ENCODE results near the gene TP53AIP1.
"Not testable (repeated sequence)": the region's sequence is repeated elsewhere in the genome, so short reads cannot be mapped to it uniquely, and the experiment has no call there.

Gene TP53AIP1

GRCh38 chr11:128926437-128927107 lies 16.1 kb downstream of the TP53AIP1 start:
- no peaks in the 10 kb centered on the region for H4K20me1 ChIP-seq
- no peak overlapping the region for H3K4me3 ChIP-seq
- H3K9ac ChIP-seq, result no peak overlapping the region
- H3K4me2 ChIP-seq, result no peak overlapping the region
- peaks cover 26 to 36% (median 32%) of the 10 kb centered on the region in 10 experiments for H3K4me1 ChIP-seq
- H3K36me3 ChIP-seq, result no peaks in the 10 kb centered on the region
- H3K27me3 ChIP-seq, result no peaks in the 10 kb centered on the region
- no peaks in the 10 kb centered on the region for H3K9me3 ChIP-seq (replicated peaks in 1 of 11)
- no peak for TF ChIP-seq Cebpa-rat (IDR thresholded peaks at IDR 0.05)
- no peak overlapping the region for H3K27ac ChIP-seq

- H3K4me2 ChIP-seq, result no peak overlapping the region
- no peak overlapping the region for H3K9ac ChIP-seq
- no peaks in the 10 kb centered on the region for H3K9me3 ChIP-seq (replicated peaks in 1 of 11)
- no peaks in the 10 kb centered on the region for H3K27me3 ChIP-seq
- peaks cover 26 to 39% (median 30%) of the 10 kb centered on the region in 10 experiments for H3K4me1 ChIP-seq
- H3K36me3 ChIP-seq, result no peaks in the 10 kb centered on the region
- TF ChIP-seq Cebpa-rat (IDR thresholded peaks at IDR 0.05), result no peak
- no peak overlapping the region for H3K27ac ChIP-seq
- no peak overlapping the region for H3K4me3 ChIP-seq
- H4K20me1 ChIP-seq, result no peaks in the 10 kb centered on the region
Observed at GRCh38 chr11:128926000-128926399, 16.7 kb downstream of the TP53AIP1 start.

- Histone ChIP-seq H4K20me1 (no peaks in the 10 kb centered on the region), H3K9me3 (replicated peaks in 1 of 11) (no peaks in the 10 kb centered on the region), H3K27me3 (no peaks in the 10 kb centered on the region), H3K4me3 (no peak overlapping the region), H3K27ac (no peak overlapping the region), H3K4me2 (no peak overlapping the region), H3K9ac (no peak overlapping the region), H3K4me1 (peaks cover 26 to 40% (median 29%) of the 10 kb centered on the region in 10 experiments), H3K36me3 (no peaks in the 10 kb centered on the region)
- no peak for TF ChIP-seq Cebpa-rat (IDR thresholded peaks at IDR 0.05)
Observed at GRCh38 chr11:128925250-128925600, 17.4 kb downstream of the TP53AIP1 start.

- no peak overlapping the region for H3K4me3 ChIP-seq
- H4K20me1 ChIP-seq, result no peaks in the 10 kb centered on the region
- no peak overlapping the region for H3K4me2 ChIP-seq
- H3K9ac ChIP-seq, result no peak overlapping the region
- H3K27me3 ChIP-seq, result no peaks in the 10 kb centered on the region
- no peak for TF ChIP-seq Cebpa-rat (IDR thresholded peaks at IDR 0.05)
- peaks cover 23 to 44% (median 27%) of the 10 kb centered on the region in 10 experiments for H3K4me1 ChIP-seq
- H3K27ac ChIP-seq, result no peak overlapping the region
- no peaks in the 10 kb centered on the region for H3K36me3 ChIP-seq
- no peaks in the 10 kb centered on the region for H3K9me3 ChIP-seq (replicated peaks in 1 of 11)
Observed at GRCh38 chr11:128924510-128925249, 18.0 kb downstream of the TP53AIP1 start.

- H3K4me3 ChIP-seq, result no peak overlapping the region
- no peak overlapping the region for H3K9ac ChIP-seq
- peaks cover 23 to 44% (median 27%) of the 10 kb centered on the region in 10 experiments for H3K4me1 ChIP-seq
- no peaks in the 10 kb centered on the region for H3K27me3 ChIP-seq
- H3K9me3 ChIP-seq (replicated peaks in 1 of 11), result no peaks in the 10 kb centered on the region
- H3K27ac ChIP-seq, result no peak overlapping the region
- no peak for TF ChIP-seq Cebpa-rat (IDR thresholded peaks at IDR 0.05)
- no peaks in the 10 kb centered on the region for H4K20me1 ChIP-seq
- no peak overlapping the region; a peak in 1 of 22 replicates for H3K4me2 ChIP-seq
- no peaks in the 10 kb centered on the region for H3K36me3 ChIP-seq
Observed at GRCh38 chr11:128924104-128924503, 18.6 kb downstream of the TP53AIP1 start.

GRCh38 chr11:128921793-128922192 lies 20.9 kb downstream of the TP53AIP1 start:
- no peak for TF ChIP-seq Cebpa-rat (IDR thresholded peaks at IDR 0.05)
- H3K4me2 ChIP-seq, result peak overlapping the region in 2 of 11 experiments; percentile 43 to 56; a peak in 4 of 22 replicates
- H3K4me3 ChIP-seq, result no peak overlapping the region
- no peak overlapping the region for H3K9ac ChIP-seq
- H3K4me1 ChIP-seq, result peaks cover 16 to 46% (median 21%) of the 10 kb centered on the region in 10 experiments
- no peaks in the 10 kb centered on the region for H3K9me3 ChIP-seq (replicated peaks in 1 of 11)
- no peaks in the 10 kb centered on the region for H4K20me1 ChIP-seq
- H3K27me3 ChIP-seq, result no peaks in the 10 kb centered on the region
- no peak overlapping the region for H3K27ac ChIP-seq
- H3K36me3 ChIP-seq, result no peaks in the 10 kb centered on the region

GRCh38 chr11:128920666-128921065 lies 22.0 kb downstream of the TP53AIP1 start:
- Histone ChIP-seq H3K9me3 (replicated peaks in 1 of 11) (no peaks in the 10 kb centered on the region), H3K27ac (no peak overlapping the region), H4K20me1 (no peaks in the 10 kb centered on the region), H3K4me2 (no peak overlapping the region; a peak in 1 of 22 replicates), H3K4me3 (no peak overlapping the region), H3K9ac (no peak overlapping the region), H3K27me3 (no peaks in the 10 kb centered on the region), H3K4me1 (peaks cover 16 to 50% (median 22%) of the 10 kb centered on the region in 10 experiments), H3K36me3 (no peaks in the 10 kb centered on the region)
- no peak for TF ChIP-seq Cebpa-rat (IDR thresholded peaks at IDR 0.05)

- Histone ChIP-seq H3K4me2 (peak overlapping the region; percentile 52 to 92 (median 69)), H3K4me1 (peaks cover 16 to 50% (median 22%) of the 10 kb centered on the region in 10 experiments)
- H3K27ac ChIP-seq; H3K36me3 ChIP-seq; H3K9me3 ChIP-seq (replicated peaks in 1 of 11); H3K9ac ChIP-seq; H3K27me3 ChIP-seq; H4K20me1 ChIP-seq; H3K4me3 ChIP-seq: not testable (repeated sequence)
Observed at GRCh38 chr11:128919635-128920034, 23.0 kb downstream of the TP53AIP1 start.

GRCh38 chr11:128919216-128919615 lies 23.5 kb downstream of the TP53AIP1 start:
- TF ChIP-seq Cebpa-rat (IDR thresholded peaks at IDR 0.05), result no peak
- Histone ChIP-seq H3K4me2 (peak overlapping the region; percentile 52 to 92 (median 69)), H3K9ac (no peak overlapping the region), H3K27ac (peak overlapping the region in 4 of 11 experiments; percentile 4 to 39 (median 14); a peak in 2 of 22 replicates), H3K27me3 (no peaks in the 10 kb centered on the region), H4K20me1 (no peaks in the 10 kb centered on the region), H3K9me3 (replicated peaks in 1 of 11) (no peaks in the 10 kb centered on the region), H3K4me1 (peaks cover 16 to 50% (median 22%) of the 10 kb centered on the region in 10 experiments), H3K36me3 (no peaks in the 10 kb centered on the region), H3K4me3 (no peak overlapping the region)
